Adrenal gland (tissue), 12 donors: ENCODE results near the gene EBF3. TPM values are rescaled to one million over a fixed set of nuclear protein-coding genes. Genes with fewer than 3 reads are reported as not detected.
A peak's percentile ranks its signal among the peaks of the same experiment; 100 is the strongest.

ENCODE experiments used
- DNase-seq, 7 donors: peaks; one replicate each; pipeline ENCODE4 v3.0.0-alpha.2; 2019 to 2020
- H3K27ac ChIP-seq, 5 donors: fragments of 200-600 bp; sonication (generic) in 4 of 5; 1 replicate in 3 of 5; 2 replicates in 2 of 5; pipeline versions ENCODE4 v1.5.1 to v1.8.0; 2016 to 2020; ENCODE audit warnings: mild to moderate bottlenecking in 1 of 5
- H3K27me3 ChIP-seq: fragments of 200-600 bp; 2 replicates; pipeline ENCODE4 v1.8.0; 2021
- H3K36me3 ChIP-seq, 2 donors: fragments of 200-600 bp; replicated peaks in 1 of 2; 1 replicate in 1 of 2; 2 replicates in 1 of 2; pipeline versions ENCODE4 v1.5.1 to v1.8.0; 2018 to 2022
- H3K4me1 ChIP-seq, 2 donors: fragments of 200-600 bp; replicated peaks in 1 of 2; 1 replicate in 1 of 2; 2 replicates in 1 of 2; pipeline versions ENCODE4 v1.5.1 to v1.8.0; 2018 to 2021
- H3K4me3 ChIP-seq, 4 donors: fragments of 200-600 bp; sonication (generic) in 3 of 4; one replicate each; pipeline ENCODE4 v1.5.1; 2016 to 2018
- H3K9me3 ChIP-seq, 3 donors: fragments of 200-600 bp; sonication (generic) in 1 of 3; replicated peaks in 1 of 3; 1 replicate in 2 of 3; 2 replicates in 1 of 3; pipeline versions ENCODE4 v1.5.1 to v1.8.0; 2016 to 2021
- POLR2A ChIP-seq, 2 donors: fragments of 450-650 bp; IDR thresholded peaks; one replicate each; pipeline ENCODE4 v1.6.1; 2017; ENCODE audit warnings: antibody characterized with exemption in 2 of 2, mild to moderate bottlenecking in 2 of 2, moderate library complexity in 1 of 2
- WGBS, 4 donors: extraction: QIAGEN DNeasy Blood & Tissue Kit in 2 of 4; methylation state at CpG; one replicate each; pipeline versions ENCODE4 v1.1.5 to v1.1.7; 2013 to 2017; 5-methylcytosine and 5-hydroxymethylcytosine counted together
- intact Hi-C, 2 donors: fragments of 100-400 bp; cut with DNase I; formaldehyde crosslinking; loops; one replicate each; pipeline versions ENCODE4 v1.14.1 to v1.15.0; 2022 to 2023
- polyA plus RNA-seq, 3 donors: library from polyadenylated mRNA; stranded (reverse); fragments of 200-250 nt in 2 of 3; fragments of 350-450 nt in 1 of 3; fragmentation: Illumina TruSeq in 1 of 3; extraction: RNeasy Lipid Tissue Mini Kit (QIAGEN cat#74804) in 1 of 3; gene quantifications; one replicate each; pipeline ENCODE4 v1.2.3, GENCODE V29; 2013 to 2014
- total RNA-seq, 9 donors: library from RNA; depleted of rRNA in 4 of 9; stranded (reverse); fragments of >200 nt in 4 of 9; fragments of 120-200 nt in 1 of 9; fragmentation: NEBNext Ultra II Directional in 1 of 9; extraction: Animal tissue kit (Norgen Biotek cat#: 25700) in 1 of 9; gene quantifications; one replicate each; pipeline versions ENCODE4 v1.1.0 to v1.2.4, GENCODE V29; 2013 to 2023
- TF ChIP-seq, protein P1 (sequence below), 6 experiments: fragments of 450-650 bp in 4 of 6; fragments of 200-600 bp in 2 of 6; sonication (generic) in 1 of 6; IDR thresholded peaks; 1 replicate in 5 of 6; 2 replicates in 1 of 6; pipeline versions ENCODE4 v1.5.1 to v1.8.0; 2016 to 2021; ENCODE audit warnings: antibody characterized with exemption in 6 of 6, mild to moderate bottlenecking in 2 of 6, moderate library complexity in 1 of 6
- donor health status: healthy with polysubstance abuse.
- donor health status: Bipolar disorder and iron deficiency.
- donor health status: DM: yes; HTN: yes; CAD: no.
- donor health status: DM: no; HTN: no; CAD: no.
- donor health status: DM: no; HTN: no; CAD: no.
- donor health status: DM: yes; HTN: yes; CAD: no.

The EBF3 gene
- total and polyA plus RNA-seq, 12 donors: 0.12 to 2.2 (median 0.53) TPM; not detected in 1

- no peaks in the 10 kb centered on the region for H3K9me3 ChIP-seq
- 1 to 2% (median 1%) methylated on average over 17 to 84 of the region's 84 CpGs for WGBS, 4 donors
- intact Hi-C loops: loop anchor here in 1 of 2 donors (5.0 to 10.0 kb wide), 3 partner anchors 153 to 1697 kb away; no protein-coding TSS in a partner anchor
- peak overlapping the region in 1 of 4 donors; percentile 41 for H3K4me3 ChIP-seq
- peak in 4 of 7 donors; percentile 34 to 51 (median 40) for DNase-seq
- TF ChIP-seq, protein P1, sequence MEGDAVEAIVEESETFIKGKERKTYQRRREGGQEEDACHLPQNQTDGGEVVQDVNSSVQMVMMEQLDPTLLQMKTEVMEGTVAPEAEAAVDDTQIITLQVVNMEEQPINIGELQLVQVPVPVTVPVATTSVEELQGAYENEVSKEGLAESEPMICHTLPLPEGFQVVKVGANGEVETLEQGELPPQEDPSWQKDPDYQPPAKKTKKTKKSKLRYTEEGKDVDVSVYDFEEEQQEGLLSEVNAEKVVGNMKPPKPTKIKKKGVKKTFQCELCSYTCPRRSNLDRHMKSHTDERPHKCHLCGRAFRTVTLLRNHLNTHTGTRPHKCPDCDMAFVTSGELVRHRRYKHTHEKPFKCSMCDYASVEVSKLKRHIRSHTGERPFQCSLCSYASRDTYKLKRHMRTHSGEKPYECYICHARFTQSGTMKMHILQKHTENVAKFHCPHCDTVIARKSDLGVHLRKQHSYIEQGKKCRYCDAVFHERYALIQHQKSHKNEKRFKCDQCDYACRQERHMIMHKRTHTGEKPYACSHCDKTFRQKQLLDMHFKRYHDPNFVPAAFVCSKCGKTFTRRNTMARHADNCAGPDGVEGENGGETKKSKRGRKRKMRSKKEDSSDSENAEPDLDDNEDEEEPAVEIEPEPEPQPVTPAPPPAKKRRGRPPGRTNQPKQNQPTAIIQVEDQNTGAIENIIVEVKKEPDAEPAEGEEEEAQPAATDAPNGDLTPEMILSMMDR (IDR thresholded peaks at IDR 0.05): peak in 3 of 6 experiments; percentile 38 to 60 (median 49)
- TF ChIP-seq POLR2A (IDR thresholded peaks at IDR 0.05): no peak
- peaks cover 0 to 9% of the 10 kb centered on the region in 2 donors for H3K4me1 ChIP-seq
- H3K27ac ChIP-seq: no peak overlapping the region
- H3K27me3 ChIP-seq: peaks cover 81% of the 10 kb centered on the region
- H3K36me3 ChIP-seq: no peaks in the 10 kb centered on the region
Measured at GRCh38 chr10:129971381-129972144, 7.5 kb upstream of the EBF3 start.

- intact Hi-C loops: loop anchor here in 1 of 2 donors (5.0 to 10.0 kb wide), 3 partner anchors 154 to 1696 kb away; no protein-coding TSS in a partner anchor
- WGBS, 4 donors: 2 to 7% (median 4%) methylated on average over 30 to 58 of the region's 58 CpGs
- DNase-seq: no peak
- TF ChIP-seq POLR2A (IDR thresholded peaks at IDR 0.05): no peak
- TF ChIP-seq, protein P1 (IDR thresholded peaks at IDR 0.05): no peak
- H3K4me1 ChIP-seq: peaks cover 0 to 9% of the 10 kb centered on the region in 2 donors
- H3K27ac ChIP-seq: no peak overlapping the region
- no peaks in the 10 kb centered on the region for H3K36me3 ChIP-seq
- no peaks in the 10 kb centered on the region for H3K9me3 ChIP-seq
- peaks cover 89% of the 10 kb centered on the region for H3K27me3 ChIP-seq
- H3K4me3 ChIP-seq: peak overlapping the region in 1 of 4 donors; percentile 41
Measured at GRCh38 chr10:129970465-129971364, 6.6 kb upstream of the EBF3 start.

DNA sequence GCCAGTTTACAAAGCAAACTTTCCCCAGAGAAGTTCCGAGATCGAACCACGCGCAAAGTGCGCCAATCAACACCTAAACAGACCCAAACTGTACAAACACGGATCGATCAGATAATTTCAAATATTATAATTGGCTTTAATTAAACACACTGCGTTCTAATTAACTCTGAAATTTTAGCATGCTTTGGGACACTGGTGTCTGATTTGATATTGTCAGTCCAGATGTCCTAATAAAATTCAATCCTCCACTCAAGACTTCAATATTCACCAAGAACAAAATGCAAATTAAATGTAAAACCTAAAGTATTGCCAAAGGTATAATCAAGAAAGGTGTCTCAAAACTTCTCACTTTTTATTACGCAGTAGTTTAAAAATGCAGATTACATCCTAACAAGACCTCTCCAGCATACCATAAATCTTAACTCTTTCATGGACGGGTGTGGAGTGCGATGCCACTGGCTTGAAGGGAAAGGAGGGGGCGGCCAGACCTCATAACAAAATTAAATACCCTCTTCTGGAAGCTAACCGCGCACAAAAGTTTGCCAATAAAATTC is 5.9 kb upstream of the EBF3 start:
- Histone ChIP-seq H3K27ac (no peak overlapping the region), H3K4me1 (peaks cover 0 to 11% of the 10 kb centered on the region in 2 donors), H3K27me3 (peaks cover 95% of the 10 kb centered on the region), H3K9me3 (no peaks in the 10 kb centered on the region), H3K4me3 (no peak overlapping the region), H3K36me3 (no peaks in the 10 kb centered on the region)
- DNase-seq: no peak
- WGBS, 4 donors: 7 to 10% (median 10%) methylated on average over 14 of the region's 14 CpGs
- TF ChIP-seq, protein P1 (IDR thresholded peaks at IDR 0.05): no peak
- TF ChIP-seq POLR2A (IDR thresholded peaks at IDR 0.05): no peak
- intact Hi-C loops: loop anchor here in 1 of 2 donors (5.0 to 10.0 kb wide), 3 partner anchors 155 to 1695 kb away; no protein-coding TSS in a partner anchor
